CD4-positive, alpha-beta memory T cell (primary cell): ENCODE measurements around the gene PREX1. TPM values are rescaled to one million over a fixed set of nuclear protein-coding genes. Genes with fewer than 3 reads are reported as not detected.
A peak's percentile ranks its signal among the peaks of the same experiment; 100 is the strongest.
"Not testable (repeated sequence)": the region's sequence is repeated elsewhere in the genome, so short reads cannot be mapped to it uniquely, and the experiment has no call there.

Source experiments
- CTCF ChIA-PET: fragments of 350-600 bp; sonication (Branson Sonifier 250); formaldehyde crosslinking; loops from one replicate; lab custom pipeline; 2021; ENCODE audit warnings: inconsistent platforms; ENCODE audit not compliant: partially characterized antibody; lab: Charles Lee
- POLR2A ChIA-PET: fragments of 350-600 bp; sonication (Branson Sonifier 250); formaldehyde crosslinking; loops from one replicate; lab custom pipeline; 2021; ENCODE audit not compliant: partially characterized antibody; lab: Charles Lee
- DNase-seq, 5 donors: peaks; one replicate each; pipeline versions ENCODE4 v3.0.0 to v3.0.0-alpha.2; 2020 to 2022; ENCODE audit warnings: mixed read lengths in 1 of 5
- H3K27ac ChIP-seq: one replicate; pipeline ENCODE4 v1.7.0; 2013; ENCODE audit warnings: low read depth, low read length
- H3K27me3 ChIP-seq: 2 replicates; pipeline ENCODE4 v1.7.0; 2013; ENCODE audit warnings: mild to moderate bottlenecking, low read length, moderate library complexity; ENCODE audit not compliant: insufficient read depth
- H3K36me3 ChIP-seq: 2 replicates; pipeline ENCODE4 v1.7.0; 2013; ENCODE audit warnings: mild to moderate bottlenecking, low read length, moderate library complexity; ENCODE audit not compliant: insufficient read depth
- H3K4me1 ChIP-seq: 2 replicates; pipeline ENCODE4 v1.7.0; 2013; ENCODE audit warnings: mild to moderate bottlenecking, low read length, moderate library complexity; ENCODE audit not compliant: insufficient read depth
- H3K4me3 ChIP-seq, 2 donors: one replicate each; pipeline ENCODE4 v1.7.0; 2013; ENCODE audit warnings: low read length in 2 of 2, mild to moderate bottlenecking in 1 of 2
- H3K9me3 ChIP-seq, 2 donors: one replicate each; pipeline ENCODE4 v1.7.0; 2013; ENCODE audit warnings: low read length in 2 of 2, control low read depth in 1 of 2; ENCODE audit not compliant: control insufficient read depth in 1 of 2
- H3K27ac Mint-ChIP-seq, 7 donors: one replicate each; pipeline ENCODE4 v1.8.0; 2020 to 2021; ENCODE audit warnings: mixed read lengths in 7 of 7, mild to moderate bottlenecking in 6 of 7, inconsistent platforms in 3 of 7, moderate library complexity in 3 of 7
- H3K27me3 Mint-ChIP-seq, 2 donors: one replicate each; pipeline ENCODE4 v1.8.0; 2020 to 2021; ENCODE audit warnings: mixed read lengths in 2 of 2
- H3K36me3 Mint-ChIP-seq, 2 donors: one replicate each; pipeline ENCODE4 v1.8.0; 2020 to 2021; ENCODE audit warnings: mixed read lengths in 2 of 2, inconsistent platforms in 1 of 2, mild to moderate bottlenecking in 1 of 2
- H3K4me1 Mint-ChIP-seq, 4 donors: one replicate each; pipeline ENCODE4 v1.8.0; 2020 to 2021; ENCODE audit warnings: mixed read lengths in 4 of 4, mild to moderate bottlenecking in 1 of 4
- H3K4me3 Mint-ChIP-seq, 8 donors: one replicate each; pipeline ENCODE4 v1.8.0; 2020 to 2021; ENCODE audit warnings: mixed read lengths in 8 of 8, mild to moderate bottlenecking in 7 of 8, moderate library complexity in 6 of 8, inconsistent platforms in 3 of 8
- H3K9me3 Mint-ChIP-seq, 8 donors: one replicate each; pipeline ENCODE4 v1.8.0; 2020 to 2021; ENCODE audit warnings: mixed read lengths in 8 of 8, mild to moderate bottlenecking in 5 of 8, inconsistent platforms in 3 of 8, moderate library complexity in 1 of 8
- intact Hi-C: fragments of 100-400 bp; cut with micrococcal nuclease; formaldehyde crosslinking; loops from one replicate; pipeline ENCODE4 v1.15.1; 2023
- polyA plus RNA-seq, 2 donors: library from polyadenylated mRNA; unstranded; fragments of 300-500 nt; fragmentation: Illumina TruSeq; gene quantifications; one replicate each; pipeline ENCODE4 v1.2.3, GENCODE V29; 2021
- total RNA-seq, 2 experiments: library from RNA; stranded (reverse); gene quantifications; one replicate each; pipeline ENCODE4 v1.2.3, GENCODE V29; 2021

PREX1 gene
- total and polyA plus RNA-seq, 4 experiments from 2014 or later, result 10.6 to 165 (median 122) TPM

DNA sequence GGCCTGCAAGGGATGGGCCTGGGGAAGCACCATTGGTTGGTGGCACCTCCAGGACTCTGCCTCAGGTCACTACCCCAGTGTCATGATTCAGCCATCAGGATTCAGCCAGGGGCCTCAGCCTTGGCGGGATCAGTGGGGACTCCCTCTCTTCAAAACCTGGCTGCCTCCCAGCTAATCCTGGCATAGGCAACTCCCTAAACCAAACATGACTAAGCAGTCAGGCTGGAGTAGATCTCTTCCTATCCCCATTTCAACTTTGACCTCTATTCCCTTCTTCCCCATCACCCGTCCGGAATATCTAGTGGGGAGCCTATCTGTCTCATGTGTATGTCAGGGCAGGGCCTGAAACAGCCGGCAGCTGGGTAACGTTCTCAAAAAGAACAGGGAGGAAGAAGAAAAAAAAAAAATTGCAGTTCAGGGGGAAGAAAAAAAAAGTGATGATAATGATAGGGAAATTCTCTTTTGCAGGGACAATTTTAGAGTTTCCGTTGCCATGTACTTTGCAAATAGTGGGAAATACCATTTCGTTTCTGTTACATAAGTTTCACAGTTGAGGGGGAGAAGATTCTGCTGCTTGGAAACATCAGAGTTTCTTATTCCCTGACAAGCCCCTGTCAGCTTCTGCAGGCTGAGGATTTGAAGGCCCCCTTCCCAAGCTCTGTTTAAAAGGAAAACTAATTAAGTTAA, 4.1 kb upstream of the PREX1 start:
- CTCF ChIA-PET, result interaction anchor here (1.2 kb wide), 1 partner anchor 9 kb away, joined by 5 read pairs; no protein-coding TSS in a partner anchor
- Histone ChIP-seq H3K27ac (no peak overlapping the region), H3K36me3 (no peaks in the 10 kb centered on the region), H3K4me3 (no peak overlapping the region), H3K4me1 (peaks cover 4% of the 10 kb centered on the region), H3K9me3 (no peaks in the 10 kb centered on the region), H3K27me3 (no peaks in the 10 kb centered on the region)
- H3K4me3 Mint-ChIP-seq, result peak overlapping the region in 1 of 8 donors; percentile 14
- H3K4me1 Mint-ChIP-seq, result peaks cover 6 to 13% (median 9%) of the 10 kb centered on the region in 4 donors
- H3K36me3 Mint-ChIP-seq, result peaks cover 0 to 8% of the 10 kb centered on the region in 2 donors
- H3K9me3 Mint-ChIP-seq, result no peaks in the 10 kb centered on the region
- intact Hi-C loops, result no loop called here
- peak overlapping the region in 3 of 7 donors; percentile 22 to 65 (median 59) for H3K27ac Mint-ChIP-seq
- no peaks in the 10 kb centered on the region for H3K27me3 Mint-ChIP-seq
- POLR2A ChIA-PET, result interaction anchor here (0.8 to 1.7 kb wide), 2 partner anchors 12 to 72 kb away, joined by 3 to 4 read pairs; no protein-coding TSS in a partner anchor
- no peak for DNase-seq

DNA sequence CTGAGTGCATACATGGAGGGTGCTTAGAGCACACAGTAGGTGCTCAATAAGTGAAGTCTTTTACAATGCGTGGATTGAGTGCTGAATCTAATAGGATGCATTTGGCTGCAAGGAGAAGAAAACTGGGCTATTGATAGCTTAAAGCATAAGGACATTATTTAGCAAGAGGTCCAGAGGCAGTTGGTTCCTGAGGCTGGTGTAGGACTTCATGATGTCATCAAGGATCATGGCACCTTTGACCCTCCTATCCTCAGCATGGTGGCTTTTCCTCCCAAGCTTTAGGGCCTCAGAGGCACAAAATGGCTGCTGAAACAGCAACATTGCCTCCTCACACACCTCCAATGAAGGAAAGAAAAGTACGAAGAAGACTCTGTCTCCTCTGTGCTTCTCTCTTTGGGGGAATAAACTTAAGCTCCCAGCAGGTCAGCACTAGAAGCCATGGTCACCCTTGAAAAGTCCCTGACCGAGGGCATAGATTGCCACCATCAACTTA, 3.1 kb upstream of the PREX1 start:
- H3K4me3 Mint-ChIP-seq, result peak overlapping the region in 1 of 8 donors; percentile 3
- ChIA-PET CTCF (interaction anchor here (1.0 to 1.2 kb wide), 2 partner anchors 10 to 14 kb away, joined by 3 to 5 read pairs; no protein-coding TSS in a partner anchor), POLR2A (interaction anchor here (0.9 to 1.7 kb wide), 3 partner anchors 11 to 111 kb away, joined by 3 to 4 read pairs (median 4); no protein-coding TSS in a partner anchor)
- peaks cover 6 to 13% (median 9%) of the 10 kb centered on the region in 4 donors for H3K4me1 Mint-ChIP-seq
- Histone ChIP-seq H3K4me1 (peaks cover 4% of the 10 kb centered on the region), H3K36me3 (no peaks in the 10 kb centered on the region), H3K4me3 (no peak overlapping the region), H3K27me3 (no peaks in the 10 kb centered on the region), H3K9me3 (no peaks in the 10 kb centered on the region), H3K27ac (no peak overlapping the region)
- peak overlapping the region in 5 of 7 donors; percentile 0 to 59 (median 13) for H3K27ac Mint-ChIP-seq
- H3K9me3 Mint-ChIP-seq, result no peaks in the 10 kb centered on the region
- intact Hi-C loops, result no loop called here
- DNase-seq, result no peak
- H3K36me3 Mint-ChIP-seq, result peaks cover 0 to 12% of the 10 kb centered on the region in 2 donors
- no peaks in the 10 kb centered on the region for H3K27me3 Mint-ChIP-seq

DNA sequence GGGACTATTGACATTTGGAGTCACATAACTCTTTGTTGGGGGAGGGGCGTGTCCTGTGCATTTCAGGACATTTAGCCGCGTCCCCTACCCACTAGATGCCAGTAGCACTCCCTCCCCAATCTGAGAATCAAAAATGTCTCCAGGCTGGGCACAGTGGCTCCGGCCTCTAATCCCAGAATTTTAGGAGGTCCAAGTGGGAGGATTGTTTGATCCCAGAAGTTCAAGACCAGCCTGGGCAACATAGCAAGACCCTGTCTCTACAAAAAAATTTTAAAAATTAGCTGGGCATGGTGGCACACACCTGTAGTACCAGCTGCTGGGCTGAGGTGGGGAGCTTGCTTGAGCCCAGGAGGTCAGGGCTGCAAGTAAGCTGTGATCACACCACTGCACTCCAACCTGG, 2.1 kb upstream of the PREX1 start:
- H3K4me3 ChIP-seq, result no peak overlapping the region
- DNase-seq, result no peak
- no peaks in the 10 kb centered on the region for H3K27me3 ChIP-seq
- no peak overlapping the region for H3K27ac ChIP-seq
- H3K27ac Mint-ChIP-seq, result peak overlapping the region in 1 of 7 donors; percentile 93
- POLR2A ChIA-PET, result interaction anchor here (0.9 to 1.7 kb wide), 3 partner anchors 10 to 110 kb away, joined by 3 to 4 read pairs (median 4); no protein-coding TSS in a partner anchor
- peaks cover 13% of the 10 kb centered on the region for H3K4me1 ChIP-seq
- H3K4me3 Mint-ChIP-seq, result peak overlapping the region in 2 of 8 donors; percentile 17 to 94
- H3K27me3 Mint-ChIP-seq, result no peaks in the 10 kb centered on the region
- no peaks in the 10 kb centered on the region for H3K9me3 ChIP-seq
- H3K36me3 ChIP-seq, result no peaks in the 10 kb centered on the region
- peaks cover 9 to 16% (median 11%) of the 10 kb centered on the region in 4 donors for H3K4me1 Mint-ChIP-seq
- H3K9me3 Mint-ChIP-seq, result no peaks in the 10 kb centered on the region
- CTCF ChIA-PET, result interaction anchor here (1.0 kb wide), 2 partner anchors 15 to 48 kb away, joined by 3 read pairs; no protein-coding TSS in a partner anchor
- intact Hi-C loops, result loop anchor here (2.0 to 10.0 kb wide), 3 partner anchors 43 to 215 kb away; partner anchors contain the start of gene CSE1L
- H3K36me3 Mint-ChIP-seq, result peaks cover 0 to 12% of the 10 kb centered on the region in 2 donors

DNA sequence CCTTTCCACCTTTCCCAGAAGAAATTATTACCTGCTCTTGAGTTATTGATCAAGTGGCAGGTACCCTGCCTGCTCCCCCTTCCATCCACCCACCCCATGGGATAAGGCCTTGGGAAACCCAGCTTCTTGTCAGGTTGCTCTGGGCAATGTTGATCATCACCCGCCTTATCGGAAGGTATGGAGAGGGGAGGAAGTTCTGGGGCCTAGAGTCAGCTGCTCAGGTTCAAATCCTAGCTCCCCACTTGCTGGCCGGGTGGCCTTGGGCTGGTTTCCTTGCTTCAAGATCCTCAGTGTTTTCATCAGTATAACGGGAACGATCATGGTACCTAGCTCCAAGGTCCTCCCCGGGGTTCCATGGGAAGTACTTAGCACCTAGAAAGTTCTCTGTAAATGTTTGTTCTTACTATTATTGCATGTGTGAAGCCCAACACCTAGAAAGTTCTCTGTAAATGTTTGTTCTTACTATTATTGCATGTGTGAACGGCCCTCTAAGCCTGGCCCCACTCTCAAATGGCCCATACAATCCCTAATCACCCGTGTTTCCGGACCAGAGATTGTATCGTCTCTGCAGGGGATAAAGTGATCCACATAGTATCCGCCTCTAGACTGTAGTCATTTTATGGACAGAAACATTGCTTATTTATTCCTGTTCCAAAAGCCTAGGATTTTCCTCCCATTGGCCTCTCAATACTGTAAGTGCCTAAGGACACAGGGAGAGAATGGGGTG, 1.1 kb upstream of the PREX1 start:
- H3K27me3 ChIP-seq, result no peaks in the 10 kb centered on the region
- H3K27me3 Mint-ChIP-seq, result no peaks in the 10 kb centered on the region
- ChIA-PET CTCF (interaction anchor here (0.6 kb wide), 1 partner anchor 171 kb away, joined by 3 read pairs; no protein-coding TSS in a partner anchor), POLR2A (interaction anchor here (1.1 to 5.0 kb wide), 13 partner anchors 11 to 171 kb away, joined by 3 to 65 read pairs (median 7); partner anchors contain the start of gene ARFGEF2)
- peak overlapping the region; percentile 87 to 94 (median 90) for H3K4me3 Mint-ChIP-seq
- H3K4me1 ChIP-seq, result peaks cover 23% of the 10 kb centered on the region
- no peaks in the 10 kb centered on the region for H3K9me3 ChIP-seq
- peaks cover 0 to 13% of the 10 kb centered on the region in 2 donors for H3K36me3 Mint-ChIP-seq
- H3K27ac ChIP-seq, result peak overlapping the region; percentile 35
- H3K4me3 ChIP-seq, result no peak overlapping the region
- DNase-seq, result no peak
- intact Hi-C loops, result loop anchor here (1.0 to 10.0 kb wide), 4 partner anchors 44 to 216 kb away; partner anchors contain the start of gene CSE1L
- no peaks in the 10 kb centered on the region for H3K36me3 ChIP-seq
- no peaks in the 10 kb centered on the region for H3K9me3 Mint-ChIP-seq
- H3K27ac Mint-ChIP-seq, result peak overlapping the region; percentile 82 to 95 (median 91)
- peaks cover 9 to 19% (median 14%) of the 10 kb centered on the region in 4 donors for H3K4me1 Mint-ChIP-seq

DNA sequence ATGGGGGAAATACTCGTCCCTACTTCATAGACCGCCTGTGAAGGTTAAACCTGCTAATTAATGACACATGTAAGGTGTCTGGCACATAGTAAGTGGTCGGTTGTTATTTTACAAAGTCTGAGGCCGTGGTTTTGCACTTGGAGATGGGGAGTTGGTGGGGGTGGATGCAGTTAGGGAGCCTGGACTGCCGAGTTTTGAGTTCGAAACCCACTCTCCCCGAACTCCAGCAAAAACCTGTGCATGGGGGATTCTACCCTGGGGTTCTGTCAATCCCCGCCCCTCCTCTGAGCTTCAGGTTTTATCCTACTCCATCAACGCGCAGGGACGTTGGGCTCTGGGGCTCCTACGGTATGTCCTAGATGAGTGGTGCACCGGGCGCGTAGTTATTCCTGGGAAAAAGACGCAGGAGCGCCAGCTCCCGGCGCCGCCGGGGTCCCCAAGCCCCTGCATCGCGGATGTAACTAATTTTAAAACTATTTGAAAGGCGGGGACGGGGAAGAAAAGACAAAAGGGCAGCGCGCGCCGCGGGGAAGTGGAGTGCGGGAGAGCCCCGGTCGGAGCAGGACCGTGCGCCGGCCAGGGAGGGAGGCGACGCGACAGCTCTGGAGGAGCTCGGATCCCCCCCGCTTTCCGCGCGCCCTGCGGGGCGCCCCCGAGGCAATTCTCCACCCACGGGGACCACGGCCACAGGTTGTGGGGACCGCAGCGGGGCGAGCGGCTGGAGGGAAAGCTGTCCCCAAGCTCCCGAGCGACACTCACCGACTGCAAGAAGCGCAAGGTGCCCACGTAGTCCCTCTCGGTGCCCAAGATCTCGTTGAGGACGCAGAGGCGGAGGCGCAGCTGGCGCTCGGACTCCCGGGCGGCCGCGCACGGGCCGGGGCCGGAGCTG, 672 bp downstream of the PREX1 start:
- H3K27me3 Mint-ChIP-seq, result no peaks in the 10 kb centered on the region
- peaks cover 0 to 13% of the 10 kb centered on the region in 2 donors for H3K36me3 Mint-ChIP-seq
- Histone ChIP-seq H3K4me3 (peak overlapping the region; percentile 90 to 92), H3K9me3 (no peaks in the 10 kb centered on the region), H3K36me3 (no peaks in the 10 kb centered on the region), H3K4me1 (peaks cover 40% of the 10 kb centered on the region), H3K27ac (peak overlapping the region; percentile 75), H3K27me3 (no peaks in the 10 kb centered on the region)
- DNase-seq, result peak in 4 of 5 donors; percentile 27 to 64 (median 35)
- ChIA-PET POLR2A (interaction anchor here (0.5 to 5.0 kb wide), 31 partner anchors 9 to 143 kb away, joined by 3 to 65 read pairs (median 4); no protein-coding TSS in a partner anchor), CTCF (interaction anchor here (1.0 to 1.7 kb wide), 10 partner anchors 12 to 169 kb away, joined by 3 to 8 read pairs (median 4); no protein-coding TSS in a partner anchor)
- no peaks in the 10 kb centered on the region for H3K9me3 Mint-ChIP-seq
- peak overlapping the region in 5 of 7 donors; percentile 93 to 98 (median 97) for H3K27ac Mint-ChIP-seq
- peak overlapping the region; percentile 93 to 99 (median 98) for H3K4me3 Mint-ChIP-seq
- intact Hi-C loops, result loop anchor here (2.0 to 10.0 kb wide), 3 partner anchors 14 to 218 kb away; partner anchors contain the start of gene CSE1L
- peaks cover 9 to 34% (median 21%) of the 10 kb centered on the region in 4 donors for H3K4me1 Mint-ChIP-seq

DNA sequence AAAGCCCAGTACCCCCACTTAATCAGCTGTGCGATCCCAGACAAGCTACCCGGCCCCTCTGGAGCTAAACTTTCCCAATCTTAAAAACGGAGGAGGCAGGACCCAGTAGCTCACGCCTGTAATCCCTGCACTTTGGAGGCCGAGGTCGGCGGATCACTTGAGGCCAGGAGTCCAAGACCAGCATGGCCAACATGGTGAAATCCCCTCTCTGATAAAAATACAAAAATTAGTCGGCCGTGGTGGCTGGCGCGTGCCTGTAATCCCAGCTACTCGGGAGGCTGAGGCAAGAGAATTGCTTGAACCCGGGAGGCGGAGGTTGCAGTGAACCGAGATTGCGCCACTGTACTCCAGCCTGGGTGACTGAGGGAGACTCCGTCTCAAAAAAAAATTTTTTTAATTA, 1.3 kb downstream of the PREX1 start:
- H3K27me3 Mint-ChIP-seq, H3K9me3 ChIP-seq, H3K36me3 ChIP-seq, H3K27me3 ChIP-seq, DNase-seq, H3K9me3 Mint-ChIP-seq: not testable (repeated sequence)
- H3K4me1 Mint-ChIP-seq, result peaks cover 8 to 41% (median 21%) of the 10 kb centered on the region in 4 donors
- H3K36me3 Mint-ChIP-seq, result peaks cover 0 to 19% of the 10 kb centered on the region in 2 donors
- Histone ChIP-seq H3K4me1 (peaks cover 42% of the 10 kb centered on the region), H3K4me3 (peak overlapping the region; percentile 90 to 92), H3K27ac (peak overlapping the region; percentile 75)
- peak overlapping the region; percentile 93 to 99 (median 98) for H3K4me3 Mint-ChIP-seq
- peak overlapping the region in 5 of 7 donors; percentile 93 to 98 (median 97) for H3K27ac Mint-ChIP-seq
- ChIA-PET CTCF (interaction anchor here (1.0 to 1.7 kb wide), 9 partner anchors 12 to 169 kb away, joined by 3 to 8 read pairs (median 4); no protein-coding TSS in a partner anchor), POLR2A (interaction anchor here (0.6 to 5.0 kb wide), 26 partner anchors 8 to 142 kb away, joined by 3 to 65 read pairs (median 4); no protein-coding TSS in a partner anchor)
- intact Hi-C loops, result loop anchor here (2.0 to 10.0 kb wide), 3 partner anchors 14 to 218 kb away; partner anchors contain the start of gene CSE1L
